HG02943 (cell line): ENCODE data around the gene CCND2.

Source experiments
- ATAC-seq: cut with Tn5 transposase; IDR thresholded peaks from one replicate; pipeline ENCODE4 v1.9.1; 2021; ENCODE audit warnings: mild to moderate bottlenecking, low read depth, moderate library complexity; ENCODE audit not compliant: unreplicated experiment

CCND2 gene

DNA sequence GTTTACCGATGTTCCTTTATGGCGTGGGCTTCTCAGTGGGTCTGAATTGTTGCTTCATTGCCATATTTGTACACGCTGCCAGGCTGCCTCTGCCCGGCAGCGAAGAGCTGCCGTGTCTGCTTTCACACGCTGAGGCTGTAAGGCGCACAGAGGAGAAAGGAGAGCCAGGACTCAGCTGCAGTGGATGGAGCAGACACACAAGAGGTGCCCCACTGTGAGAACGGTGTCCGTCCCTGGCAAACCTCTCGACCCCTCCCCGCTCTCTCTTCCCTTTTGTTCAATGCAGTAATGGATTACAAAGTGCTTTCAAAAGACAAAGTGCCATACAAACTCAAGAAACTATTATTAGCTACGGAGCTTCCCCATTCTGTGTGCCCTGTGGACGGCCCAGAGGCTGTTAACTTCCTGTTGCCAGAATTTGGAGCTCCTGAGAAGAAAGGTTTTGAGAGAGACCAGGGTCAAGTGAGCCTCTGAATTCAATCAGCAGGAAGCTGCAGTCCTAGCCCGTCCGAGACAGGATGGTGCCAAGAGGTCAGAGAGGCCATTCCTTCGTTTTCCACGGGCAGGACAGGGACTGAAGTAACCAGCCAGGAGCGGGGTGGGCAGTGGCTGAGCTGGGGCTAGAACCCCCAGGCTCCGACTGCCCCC lies 15.8 kb downstream of the CCND2 start:
- no peak for ATAC-seq

DNA sequence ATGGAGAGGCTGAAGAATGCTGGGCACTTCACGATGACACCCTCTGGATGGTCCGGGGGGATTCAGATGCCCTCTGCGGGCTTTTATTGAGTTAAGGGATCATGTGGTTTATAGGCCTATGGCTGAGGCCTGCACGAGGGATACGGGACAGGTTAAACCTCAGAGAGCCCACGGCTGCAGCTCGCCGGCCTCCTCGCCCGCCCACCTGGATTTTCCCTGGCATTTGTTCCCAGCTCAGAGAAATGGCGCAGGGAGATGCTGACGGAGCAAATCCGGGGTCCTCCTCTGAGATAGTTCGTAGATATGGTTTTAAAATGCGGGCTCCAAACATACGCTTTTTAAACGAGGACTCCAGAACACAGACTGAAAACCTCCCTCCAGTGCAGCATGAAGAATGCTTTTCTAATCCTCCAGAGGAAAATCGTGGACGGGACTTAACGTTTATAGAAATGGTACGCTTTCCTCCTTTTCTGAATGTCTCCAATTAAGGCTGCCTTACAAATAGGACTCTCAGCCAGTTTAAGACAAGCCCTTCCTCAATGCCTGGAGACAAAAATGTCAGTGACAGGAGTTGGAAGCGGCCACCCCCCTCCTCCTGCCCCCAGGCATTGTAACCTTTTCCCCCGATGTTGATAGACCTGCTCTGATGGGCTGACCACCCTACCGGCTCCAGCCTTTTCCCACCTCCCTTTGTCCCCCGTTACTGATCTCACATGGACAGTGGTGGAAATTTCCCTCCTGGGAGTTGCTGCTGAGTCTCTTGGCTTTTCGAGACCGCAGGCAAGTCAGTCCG lies 16.6 kb downstream of the CCND2 start:
- no peak for ATAC-seq

DNA sequence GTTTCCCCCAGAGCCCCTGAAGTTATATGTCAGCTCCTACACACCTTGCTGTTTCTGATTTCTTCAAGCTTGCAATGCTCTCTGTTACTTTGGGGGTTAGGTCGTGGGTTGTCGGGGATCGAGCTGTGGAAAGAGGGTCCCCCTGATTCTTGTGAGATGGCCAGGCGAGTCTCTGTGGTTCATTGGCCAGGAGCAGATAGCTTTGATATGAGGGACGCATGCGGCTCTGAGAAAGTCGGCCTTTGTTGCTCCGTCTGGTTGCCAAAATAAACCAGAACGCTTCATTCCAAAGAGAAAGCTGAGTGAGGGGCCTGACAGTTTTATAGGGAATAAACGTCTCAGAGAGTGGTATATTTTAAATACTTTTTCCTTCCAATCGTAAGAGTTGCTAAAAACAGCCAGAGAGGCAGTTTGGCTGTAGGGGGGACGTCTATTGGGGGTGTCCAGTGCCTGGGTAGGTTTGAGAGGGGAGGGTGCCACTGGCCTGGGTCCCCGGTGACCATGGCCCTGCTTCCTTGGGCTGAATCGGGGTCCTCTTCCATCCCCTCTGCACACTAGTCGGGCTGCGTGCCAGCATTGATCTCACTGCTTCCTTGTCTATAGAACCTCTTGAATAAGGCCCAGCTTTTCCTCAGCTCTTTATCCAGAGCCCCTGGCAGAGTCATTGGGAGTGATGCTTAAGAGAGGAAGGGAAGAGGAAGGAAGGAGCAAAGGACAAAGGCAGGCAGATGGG lies 18.9 kb downstream of the CCND2 start:
- ATAC-seq: no peak

DNA sequence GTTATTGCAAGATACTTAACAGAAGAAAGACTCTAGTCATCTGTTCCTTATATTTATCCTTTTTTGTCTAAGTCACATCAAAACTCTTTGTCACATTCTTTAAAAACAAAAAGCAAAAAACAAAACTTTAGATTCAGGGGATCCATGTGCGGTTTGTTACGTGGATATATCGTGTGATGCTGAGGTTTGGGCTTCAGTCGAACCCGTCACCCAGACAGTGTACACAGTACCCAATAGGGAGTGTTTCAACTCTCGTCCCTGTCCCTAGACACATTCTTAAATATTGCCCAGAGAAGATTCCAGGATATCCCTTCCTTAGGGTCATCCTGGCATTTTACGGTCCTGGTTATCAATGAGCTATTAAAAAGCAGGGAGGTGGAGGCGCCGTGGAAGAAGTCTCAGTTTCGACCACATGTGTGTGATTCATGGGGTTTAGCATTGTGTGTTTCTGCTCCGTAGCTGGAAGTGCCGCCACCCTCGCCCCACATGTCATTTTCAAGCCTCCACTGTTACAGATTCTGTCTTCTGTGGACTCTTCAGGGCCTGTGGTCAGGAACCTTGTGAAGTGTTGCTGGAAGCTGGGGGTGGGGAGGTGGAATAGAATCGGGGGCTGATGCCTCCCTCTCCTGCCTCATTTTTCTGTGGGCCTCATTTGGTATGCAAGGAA lies 19.9 kb downstream of the CCND2 start:
- ATAC-seq: no peak

DNA sequence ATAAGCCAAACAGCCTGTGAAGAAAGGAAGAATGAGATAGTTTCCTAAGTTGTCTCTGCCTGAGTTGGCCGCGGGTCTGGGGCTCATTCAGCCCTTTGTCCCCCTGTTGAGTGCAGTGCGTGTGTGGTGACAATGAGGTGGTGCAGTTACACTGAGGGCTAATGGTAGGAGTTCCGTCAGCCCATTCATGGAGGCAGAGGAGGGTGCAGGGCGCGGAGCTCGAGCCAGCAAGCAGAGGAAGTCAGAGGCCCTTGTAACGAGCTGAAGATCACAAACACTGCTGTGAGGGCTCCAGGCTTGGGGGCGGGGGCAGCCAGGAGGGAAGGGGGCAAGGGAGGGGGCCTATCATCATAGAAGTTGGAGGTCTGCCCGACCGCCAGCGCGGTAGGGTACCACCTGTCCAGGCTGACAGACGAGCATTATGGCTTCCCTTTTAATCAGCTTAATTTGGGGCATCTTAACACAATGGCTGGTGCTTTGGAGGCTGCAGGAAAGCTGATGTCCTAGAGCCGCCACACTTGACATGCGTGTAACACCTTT lies 20.5 kb downstream of the CCND2 start:
- no peak for ATAC-seq

DNA sequence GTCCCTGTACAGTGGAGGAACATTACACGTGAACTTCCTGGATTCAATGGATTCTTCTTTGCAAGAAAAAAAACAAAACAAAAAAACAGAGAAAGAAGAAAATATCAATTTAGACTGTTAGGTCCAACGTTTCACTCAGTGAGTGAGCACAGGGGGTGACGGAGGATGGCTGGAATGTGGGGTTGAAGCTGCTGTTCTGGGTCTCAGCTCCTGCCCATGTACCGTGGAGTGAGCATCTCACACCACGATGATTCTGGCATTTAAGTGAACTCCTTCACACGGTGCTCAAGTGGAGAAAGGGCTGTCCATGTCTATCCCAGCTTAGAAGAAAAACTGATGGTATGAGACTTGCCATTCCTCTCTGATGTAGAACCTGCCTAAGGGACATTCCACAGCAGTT lies 23.2 kb downstream of the CCND2 start:
- no peak for ATAC-seq

DNA sequence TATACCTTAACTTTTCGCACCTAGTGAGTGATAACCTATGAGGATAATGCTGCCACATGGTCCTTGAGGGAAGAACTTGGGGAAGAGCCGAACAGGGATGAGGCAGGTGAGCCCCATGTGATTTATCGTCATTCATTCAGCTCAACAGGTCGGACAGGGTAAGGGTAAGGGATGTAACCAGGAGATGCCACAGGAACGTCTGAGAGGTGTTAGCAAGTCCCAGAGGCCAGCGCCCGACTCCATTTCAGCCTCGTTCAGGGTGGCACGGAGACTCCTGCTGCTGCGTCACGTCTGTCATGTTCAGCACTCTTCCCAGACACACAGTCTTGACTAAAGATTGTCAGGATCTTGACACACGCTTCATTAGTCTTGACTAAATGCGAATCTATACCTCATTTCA lies 24.1 kb downstream of the CCND2 start:
- ATAC-seq: no peak

DNA sequence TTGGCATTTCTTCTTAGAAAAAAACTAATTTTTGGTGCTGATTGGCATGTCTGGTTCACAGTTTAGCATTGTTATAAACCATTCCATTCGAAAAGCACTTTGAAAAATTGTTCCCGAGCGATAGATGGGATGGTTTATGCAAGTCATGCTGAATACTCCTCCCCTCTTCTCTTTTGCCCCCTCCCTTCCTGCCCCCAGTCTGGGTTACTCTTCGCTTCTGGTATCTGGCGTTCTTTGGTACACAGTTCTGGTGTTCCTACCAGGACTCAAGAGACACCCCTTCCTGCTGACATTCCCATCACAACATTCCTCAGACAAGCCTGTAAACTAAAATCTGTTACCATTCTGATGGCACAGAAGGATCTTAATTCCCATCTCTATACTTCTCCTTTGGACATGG lies 27.3 kb downstream of the CCND2 start:
- no peak for ATAC-seq

DNA sequence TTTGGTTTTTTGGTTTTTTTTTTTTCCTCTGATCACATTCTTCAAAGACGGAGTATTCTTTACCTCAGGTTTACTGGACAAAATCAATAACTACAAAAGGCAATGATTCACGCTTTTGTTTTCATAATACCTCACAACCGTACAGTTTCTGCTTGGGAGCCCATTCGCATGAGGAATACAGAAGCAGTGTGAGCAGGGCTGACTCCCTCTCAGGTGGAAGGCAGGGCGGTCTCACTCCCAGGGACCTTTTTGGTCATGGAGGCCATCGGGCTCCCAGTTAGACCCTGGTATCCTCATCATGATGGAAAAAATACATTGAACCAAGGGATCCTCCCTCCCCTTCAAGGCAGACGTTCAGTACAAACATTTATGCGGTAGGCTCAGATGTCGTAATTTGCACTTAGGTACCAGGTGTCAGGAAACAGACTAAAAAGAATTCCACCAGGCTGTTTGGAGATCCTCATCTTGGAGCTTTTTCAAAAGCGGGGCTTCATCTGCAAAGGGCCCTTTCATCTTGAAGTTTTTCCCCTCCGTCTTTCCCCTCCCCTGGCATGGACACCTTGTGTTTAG lies 28.5 kb downstream of the CCND2 start:
- no peak for ATAC-seq

DNA sequence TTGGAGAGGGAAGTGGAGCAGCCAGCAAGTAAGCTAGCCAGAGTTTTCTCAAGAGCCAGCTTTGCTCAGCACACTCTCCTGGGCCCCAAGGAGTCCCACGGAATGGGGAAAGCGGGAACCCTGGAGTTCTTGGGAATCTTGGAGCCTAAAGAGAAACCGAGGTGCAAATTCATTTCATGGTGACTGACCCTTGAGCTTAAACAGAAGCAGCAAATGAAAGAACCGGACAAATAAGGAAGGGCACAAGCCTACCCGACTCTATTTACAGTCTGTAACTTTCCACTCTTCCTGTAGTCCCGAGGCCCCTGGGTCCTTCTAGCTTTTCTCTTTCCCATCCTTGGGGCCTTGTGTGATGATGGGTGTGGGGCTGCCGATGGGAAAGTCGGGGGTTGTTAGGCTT lies 29.3 kb downstream of the CCND2 start:
- no peak for ATAC-seq

DNA sequence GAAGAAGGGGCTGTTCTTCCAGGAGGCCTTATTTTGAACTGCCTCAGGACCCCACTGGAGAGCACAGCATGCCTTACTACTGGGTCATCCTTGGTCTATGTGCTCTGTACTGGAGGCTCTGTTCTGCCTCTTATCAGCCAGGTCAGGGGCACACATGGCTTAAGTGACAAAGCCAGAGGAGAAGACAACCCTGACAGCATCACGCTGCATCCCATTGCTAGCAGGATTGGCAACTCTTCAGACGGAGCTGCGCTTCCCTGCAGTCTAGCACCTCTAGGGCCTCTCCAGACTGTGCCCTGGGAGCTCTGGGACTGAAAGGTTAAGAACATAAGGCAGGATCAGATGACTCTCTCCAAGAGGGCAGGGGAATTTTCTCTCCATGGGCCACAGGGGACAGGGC lies 30.2 kb downstream of the CCND2 start:
- no peak for ATAC-seq

DNA sequence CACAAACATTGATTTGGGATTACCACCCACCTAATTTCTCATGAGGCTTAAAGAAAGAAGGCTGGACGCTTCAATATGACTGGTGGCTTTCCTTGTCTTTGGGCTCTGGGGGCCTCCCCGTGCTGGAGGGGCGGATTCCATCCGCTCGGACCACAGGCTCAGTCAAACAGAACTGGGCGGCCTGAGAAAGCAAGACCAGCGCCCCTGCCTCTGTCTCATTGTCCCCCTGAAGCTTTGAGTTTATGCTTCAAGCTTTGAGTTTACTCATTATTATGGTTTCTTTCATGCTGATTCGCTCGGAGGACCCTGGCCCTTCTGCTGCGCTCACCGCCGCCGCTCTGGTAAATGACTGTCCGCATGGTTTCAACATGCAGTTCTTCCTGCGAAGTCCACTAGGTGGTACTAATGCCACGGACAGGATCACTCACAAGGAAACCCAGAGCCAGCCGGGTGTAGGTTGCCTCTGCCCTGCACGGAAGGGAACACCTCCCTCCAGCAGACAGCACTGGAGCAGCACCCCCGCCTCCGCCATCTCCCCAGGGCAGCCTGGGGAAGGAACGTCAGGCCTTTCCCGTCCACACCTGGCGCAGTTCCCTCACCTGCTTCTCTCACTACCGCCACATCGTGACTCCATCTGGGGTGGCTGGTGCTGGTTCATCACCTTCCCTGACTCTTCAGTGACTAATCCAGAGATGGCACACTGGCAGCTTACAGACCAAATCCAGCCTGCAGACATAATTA lies 34.2 kb downstream of the CCND2 start:
- ATAC-seq: no peak

DNA sequence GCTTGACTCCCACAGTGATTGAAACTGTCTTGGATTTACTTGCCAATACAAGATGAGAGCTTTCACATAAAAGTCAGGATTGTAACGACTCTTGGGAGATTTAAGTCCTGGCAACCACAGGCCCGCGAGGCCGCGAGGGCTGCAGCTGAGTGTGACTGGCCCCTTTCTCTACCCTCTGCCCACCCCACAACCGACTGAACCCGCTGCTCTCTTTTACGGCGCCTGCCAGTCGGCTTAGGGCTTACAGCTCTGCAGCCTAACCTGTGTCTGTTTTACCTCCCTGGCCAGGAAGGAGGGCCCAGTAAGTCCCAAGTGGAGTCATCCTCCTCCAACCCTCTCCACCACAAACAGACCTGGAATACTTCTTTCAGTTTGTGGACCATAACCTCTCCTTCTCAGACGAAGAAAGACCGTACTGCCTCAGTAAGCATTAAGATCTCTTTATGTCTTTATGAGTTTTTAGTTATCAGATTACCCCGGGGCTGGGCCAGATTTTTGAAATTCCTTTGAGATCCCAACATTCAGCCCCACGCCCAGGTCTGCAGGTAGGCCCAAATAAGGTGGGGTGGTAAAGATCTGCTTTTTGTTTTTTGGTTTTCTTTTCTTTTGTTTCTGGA lies 34.9 kb downstream of the CCND2 start:
- no peak for ATAC-seq

DNA sequence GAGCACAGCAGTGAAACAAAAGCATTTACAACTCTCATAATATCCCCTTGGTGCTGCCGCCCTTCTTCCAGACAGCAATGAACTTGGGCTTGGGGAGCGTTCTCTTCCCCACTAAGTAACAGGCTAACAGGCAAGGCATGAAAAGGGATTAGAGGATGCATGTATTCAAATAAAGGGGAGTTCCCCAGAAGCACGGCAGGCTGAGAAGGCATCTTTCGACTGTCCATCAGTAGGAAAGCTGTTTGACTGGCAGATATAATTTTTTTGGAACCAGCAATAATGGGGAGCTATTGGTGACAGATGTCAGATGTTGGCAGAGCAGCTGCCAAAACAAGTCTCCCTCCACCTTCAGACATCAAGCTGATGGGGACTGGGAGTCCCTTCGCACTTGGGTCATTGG lies 38.2 kb downstream of the CCND2 start:
- ATAC-seq: no peak

DNA sequence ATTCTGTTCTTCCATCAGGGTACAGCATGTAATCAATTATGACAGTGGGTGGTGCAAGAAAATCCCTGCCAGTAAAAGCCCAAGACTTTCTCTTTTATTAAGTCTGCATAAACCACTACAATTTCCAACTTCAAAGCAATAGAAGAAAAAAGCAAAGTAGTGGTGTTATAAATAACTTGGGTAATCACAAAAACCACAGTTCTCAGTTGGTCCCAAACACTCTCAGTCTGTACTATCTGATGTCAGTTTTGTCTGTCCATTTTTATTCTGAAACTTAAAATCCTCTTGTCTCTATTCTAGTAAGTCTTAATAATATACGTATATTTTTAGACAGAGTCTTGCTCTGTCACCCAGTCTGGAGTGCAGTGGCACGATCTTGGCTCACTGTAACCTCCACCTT lies 38.7 kb downstream of the CCND2 start:
- ATAC-seq: no peak

DNA sequence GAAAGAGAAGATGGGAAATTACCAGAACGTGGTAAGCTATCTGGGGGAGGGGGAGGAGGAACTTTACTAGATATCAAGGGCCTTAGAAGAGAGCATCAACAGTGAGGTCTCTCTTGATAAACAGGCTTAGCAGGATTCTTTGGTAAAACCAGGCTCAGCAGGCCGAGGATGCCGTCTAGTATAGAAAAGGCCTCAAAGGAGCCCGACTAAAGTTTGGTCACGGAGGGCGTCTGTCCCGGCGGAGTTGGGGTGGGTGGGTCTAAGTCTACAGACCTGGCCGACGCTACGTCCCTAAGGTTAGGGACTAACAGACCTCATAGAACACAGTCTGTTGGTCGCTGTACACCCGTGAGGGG lies 46.9 kb downstream of the CCND2 start:
- ATAC-seq: peak; percentile 42

DNA sequence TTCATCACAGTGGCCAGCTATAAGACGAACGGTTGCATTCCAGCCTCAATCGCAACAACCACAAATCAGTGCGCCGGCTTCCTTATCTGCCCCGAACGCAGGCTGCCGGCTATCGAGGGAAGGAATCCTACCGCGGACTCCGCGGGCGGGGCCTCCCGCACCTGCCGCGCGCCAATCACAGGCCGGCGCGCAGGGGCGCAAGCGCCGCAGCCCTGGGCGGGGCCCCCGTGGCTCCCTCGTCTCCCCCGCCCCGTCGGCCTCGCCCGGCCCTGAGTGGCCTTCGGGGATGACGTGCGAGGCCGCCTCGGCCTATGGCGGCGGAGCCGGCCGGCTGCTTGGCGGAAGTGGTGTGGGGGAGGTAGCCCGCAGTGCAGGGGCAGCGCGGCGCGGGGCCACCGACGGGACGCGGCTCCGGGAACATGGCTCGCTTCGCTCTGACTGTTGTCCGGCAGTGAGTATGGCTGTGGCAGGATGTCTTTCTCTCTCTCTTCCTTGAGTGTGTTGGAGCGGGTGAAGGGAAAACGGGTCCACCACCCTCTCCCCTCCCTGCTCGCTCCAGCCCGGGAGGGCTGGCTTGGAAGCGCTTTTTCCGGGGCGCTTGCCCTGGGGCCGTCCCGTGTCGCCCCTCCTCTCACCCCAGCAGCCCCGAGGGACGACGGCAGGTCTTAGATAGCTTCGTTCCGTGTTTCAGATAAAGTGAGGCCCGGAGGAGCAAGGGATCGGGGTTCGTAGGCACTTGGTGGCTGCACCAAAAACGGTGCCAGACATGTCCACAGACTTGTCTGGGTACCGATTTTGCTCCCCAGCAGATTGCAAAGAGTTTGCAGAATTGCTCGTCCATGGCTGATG lies 47.5 kb downstream of the CCND2 start, which contains the start of gene TIGAR:
Gene TIGAR, plus strand, starts transcription at position 361 of the 849 bp plus-strand sequence. Its CDS starts 59 bp downstream, at position 420.
- ATAC-seq: peak; percentile 96

DNA sequence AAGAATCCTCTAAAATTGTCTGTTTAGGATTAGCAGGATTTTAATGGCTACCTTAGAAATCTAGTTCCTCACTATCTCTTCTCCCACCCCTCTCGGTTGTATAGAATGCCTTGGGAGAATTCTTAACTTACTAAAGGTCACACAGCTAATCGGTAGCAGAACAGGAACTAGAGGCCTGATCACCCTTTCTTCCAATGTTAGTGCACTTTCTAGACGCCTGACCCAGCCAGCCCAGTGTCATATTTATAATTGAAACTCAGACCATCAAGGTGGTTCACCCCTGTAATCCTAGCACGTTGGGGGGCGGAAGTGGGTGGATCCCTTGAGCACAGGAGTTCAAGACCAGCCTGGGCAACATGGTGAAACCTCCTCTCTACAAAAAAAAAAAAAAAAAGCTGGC lies 49.2 kb downstream of the CCND2 start:
- ATAC-seq: no peak
